ENCODE measurements around the gene TEX12. TPM values are rescaled to one million over a fixed set of nuclear protein-coding genes. Genes with fewer than 3 reads are reported as not detected.

TEX12 gene
- total RNA-seq, 1 donor from 2014 or later, result not detected

DNA sequence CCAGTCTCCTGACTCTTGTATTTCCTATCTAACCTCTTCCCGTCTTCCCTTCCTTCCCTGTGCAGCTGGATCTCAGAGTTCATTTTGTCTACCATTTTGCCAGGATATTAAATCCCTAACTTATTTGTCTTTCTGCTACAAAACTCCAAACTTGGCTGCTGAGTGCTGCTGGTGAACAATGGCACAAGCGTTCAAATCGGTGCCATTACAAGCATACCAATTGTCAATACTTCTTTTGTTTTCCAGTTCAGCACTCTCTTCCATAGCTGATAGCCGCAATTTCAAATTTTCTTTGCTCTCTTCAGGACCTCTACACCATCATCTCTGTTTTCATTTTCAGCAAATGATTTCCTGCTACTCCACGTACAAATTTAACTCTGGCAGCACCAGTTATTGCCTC is 16.7 kb upstream of the TEX12 start:
- H3K4me1 Mint-ChIP-seq, result no peaks in the 10 kb centered on the region
- no peaks in the 10 kb centered on the region for H3K9me3 Mint-ChIP-seq
- DNase-seq (ENCODE audit: low read depth, low spot score), result no peak
- no peak overlapping the region for H3K4me3 Mint-ChIP-seq
- no peaks in the 10 kb centered on the region for H3K36me3 Mint-ChIP-seq (ENCODE audit: low read depth)
- no peaks in the 10 kb centered on the region for H3K27me3 Mint-ChIP-seq (ENCODE audit: low read depth)
- no peak overlapping the region for H3K27ac Mint-ChIP-seq (ENCODE audit: unreplicated experiment)
- TF ChIP-seq CTCF (conservative IDR thresholded peaks at IDR 0.05), result no peak

GRCh38 chr11:112156153-112156955 is 10.8 kb upstream of the TEX12 start:
- Mint-ChIP-seq H3K27ac (ENCODE audit: unreplicated experiment) (no peak overlapping the region), H3K4me3 (no peak overlapping the region), H3K36me3 (ENCODE audit: low read depth) (no peaks in the 10 kb centered on the region), H3K4me1 (no peaks in the 10 kb centered on the region), H3K27me3 (ENCODE audit: low read depth) (no peaks in the 10 kb centered on the region), H3K9me3 (no peaks in the 10 kb centered on the region)
- no peak for DNase-seq (ENCODE audit: low read depth, low spot score)
- TF ChIP-seq CTCF (conservative IDR thresholded peaks at IDR 0.05), result no peak

DNA sequence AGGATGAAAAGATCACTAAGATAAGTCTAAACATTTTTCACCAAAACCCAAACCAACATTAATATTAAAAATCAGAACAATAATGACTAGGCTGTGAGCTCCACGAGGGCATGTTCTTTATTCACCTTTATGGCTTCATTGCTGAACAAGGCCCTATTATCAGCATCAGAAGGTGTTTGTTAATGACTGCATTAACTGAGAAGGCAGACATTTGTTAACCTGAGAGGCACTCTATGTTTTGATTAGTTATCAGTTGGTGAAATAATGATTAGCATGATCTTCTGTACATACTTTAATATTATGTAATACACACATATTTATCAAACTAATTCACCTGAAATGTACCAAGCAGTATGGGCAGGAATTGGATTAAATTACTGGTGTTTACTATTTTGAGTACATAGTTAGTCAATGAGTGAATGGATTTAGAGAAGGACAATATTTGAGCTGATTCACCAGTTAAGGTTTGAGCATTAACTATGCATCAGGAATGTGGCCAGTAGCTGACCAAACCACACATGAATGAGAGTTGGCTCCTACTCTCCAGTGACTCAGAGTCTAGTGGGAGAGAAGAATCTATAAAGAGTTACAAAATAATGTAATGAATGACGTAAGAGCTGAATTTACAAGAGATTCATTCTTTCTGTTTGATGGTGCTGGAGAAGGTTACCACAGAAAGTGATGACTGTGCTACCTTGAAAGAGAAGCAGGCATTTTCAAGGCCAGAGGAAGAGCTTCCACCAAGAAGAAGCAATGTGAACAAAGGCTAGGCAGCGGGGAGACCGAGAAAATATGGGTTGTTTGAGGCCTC is 10.0 kb upstream of the TEX12 start:
- H3K36me3 Mint-ChIP-seq (ENCODE audit: low read depth), result no peaks in the 10 kb centered on the region
- no peaks in the 10 kb centered on the region for H3K4me1 Mint-ChIP-seq
- no peak for DNase-seq (ENCODE audit: low read depth, low spot score)
- no peak for TF ChIP-seq CTCF (conservative IDR thresholded peaks at IDR 0.05)
- no peaks in the 10 kb centered on the region for H3K9me3 Mint-ChIP-seq
- H3K4me3 Mint-ChIP-seq, result no peak overlapping the region
- no peaks in the 10 kb centered on the region for H3K27me3 Mint-ChIP-seq (ENCODE audit: low read depth)
- H3K27ac Mint-ChIP-seq (ENCODE audit: unreplicated experiment), result no peak overlapping the region

DNA sequence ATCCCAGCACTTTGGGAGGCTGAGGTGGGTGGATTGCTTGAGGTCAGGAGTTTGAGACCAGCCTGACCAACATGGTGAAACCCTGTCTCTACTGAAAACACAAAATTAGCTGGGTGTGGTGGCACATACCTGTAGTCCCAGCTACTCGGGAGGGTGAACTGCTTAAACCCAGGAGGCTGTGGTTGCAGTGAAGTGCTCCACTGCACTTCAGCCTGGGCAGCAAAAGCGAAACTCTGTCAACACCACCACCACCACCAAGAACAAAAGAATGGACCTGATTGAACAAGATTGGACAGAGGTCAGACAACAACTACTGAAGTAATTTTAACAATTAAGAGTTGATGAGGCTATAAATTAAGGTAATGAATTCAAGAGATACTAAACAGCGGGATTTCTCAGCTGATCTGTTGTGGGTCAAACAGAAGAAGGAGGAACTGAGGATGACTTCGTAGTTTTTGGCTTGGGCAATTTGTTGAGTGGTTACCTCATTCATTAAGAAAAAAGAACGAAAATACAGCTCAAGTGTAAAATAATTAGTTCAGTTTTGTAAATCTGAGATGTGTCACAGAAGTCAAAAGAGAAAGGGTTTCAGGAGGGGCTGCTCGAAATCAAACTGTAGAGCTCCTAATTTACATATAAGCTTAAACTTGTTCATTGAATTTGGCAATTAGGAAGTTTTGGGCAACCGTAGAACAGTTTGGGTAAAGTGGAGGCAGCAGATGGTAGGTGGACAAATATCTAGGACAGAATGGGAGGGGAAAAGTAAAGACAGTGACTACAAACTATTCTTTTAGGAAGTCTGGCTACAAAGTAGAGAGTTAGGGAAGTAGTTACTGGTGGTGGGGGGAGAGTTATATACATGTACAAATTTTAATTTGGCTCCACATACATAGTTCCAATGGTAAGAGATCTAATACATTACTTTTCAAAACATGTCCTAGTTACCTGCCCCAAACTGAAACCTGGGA is 7.8 kb upstream of the TEX12 start:
- no peak for DNase-seq (ENCODE audit: low read depth, low spot score)
- Mint-ChIP-seq H3K27ac (ENCODE audit: unreplicated experiment) (no peak overlapping the region), H3K27me3 (ENCODE audit: low read depth) (peaks cover 4% of the 10 kb centered on the region)

More for the DNA sequence above, 7.8 kb upstream of the TEX12 start:
- H3K36me3 Mint-ChIP-seq (ENCODE audit: low read depth), result no peaks in the 10 kb centered on the region
- no peak for TF ChIP-seq CTCF (conservative IDR thresholded peaks at IDR 0.05)
- no peak overlapping the region for H3K4me3 Mint-ChIP-seq
- H3K9me3 Mint-ChIP-seq, result no peaks in the 10 kb centered on the region
- no peaks in the 10 kb centered on the region for H3K4me1 Mint-ChIP-seq
